ENCODE results near the gene CCDC89.

GRCh38 chr11:85712953-85713352, 27.0 kb upstream of the CCDC89 start:
- TF ChIP-seq CTCF (IDR thresholded peaks at IDR 0.05; ENCODE audit: low read length) (no peak), EZH2 (IDR thresholded peaks at IDR 0.05; ENCODE audit: borderline replicate concordance, low read length) (no peak)
